SK-N-MC (cell line): Measurements from ENCODE around the gene P4HB.
A peak's percentile ranks its signal among the peaks of the same experiment; 100 is the strongest.

Experiments
- DNase-seq: peaks from one replicate; pipeline ENCODE4 v3.0.0-alpha.2; 2011; ENCODE audit warnings: low read depth, low spot score
- H3K27ac ChIP-seq: fragments of 200-600 bp; sonication (generic); 2 replicates; pipeline ENCODE4 v1.5.1; 2016; ENCODE audit warnings: mixed run types
- H3K36me3 ChIP-seq: fragments of 200-600 bp; sonication (generic); 2 replicates; pipeline ENCODE4 v1.6.1; 2017; ENCODE audit warnings: antibody characterized with exemption, low read length, mixed read lengths; ENCODE audit not compliant: insufficient read depth
- H3K4me3 ChIP-seq: fragments of 200-600 bp; sonication (generic); 2 replicates; pipeline ENCODE4 v1.5.1; 2016
- H3K9ac ChIP-seq: fragments of 200-600 bp; sonication (generic); 2 replicates; pipeline ENCODE4 v1.8.0; 2017; ENCODE audit warnings: mixed run types, mixed read lengths; ENCODE audit not compliant: insufficient read length
- H3K9me3 ChIP-seq: fragments of 200-600 bp; sonication (generic); 2 replicates; pipeline ENCODE4 v1.6.1; 2017; ENCODE audit warnings: low read depth, mild to moderate bottlenecking, antibody characterized with exemption, low read length, moderate library complexity, mixed read lengths
- EZH2 ChIP-seq: fragments of 200-600 bp; sonication (generic); IDR thresholded peaks from one replicate; pipeline ENCODE4 v1.6.1; 2017; ENCODE audit warnings: antibody characterized with exemption
- FOXP2 ChIP-seq: optimal IDR thresholded peaks from 2 replicates; pipeline ENCODE3; 2011; ENCODE audit warnings: mild to moderate bottlenecking, moderate library complexity; ENCODE audit not compliant: insufficient read depth; ENCODE audit errors: extremely low read length, control extremely low read depth
- POLR2AphosphoS5 ChIP-seq: IDR thresholded peaks from 2 replicates; pipeline ENCODE4 v1.6.1; 2012; ENCODE audit warnings: mild to moderate bottlenecking, low read depth, low read length, borderline replicate concordance

The P4HB gene

GRCh38 chr17:81867991-81868673 lies 7.8 kb upstream of the P4HB start:
- Histone ChIP-seq H3K36me3 (peaks cover 30% of the 10 kb centered on the region), H3K9me3 (no peaks in the 10 kb centered on the region), H3K4me3 (no peak overlapping the region; the same call in 1 of the 2 replicates), H3K9ac (peak overlapping the region; percentile 16), H3K27ac (peak overlapping the region; percentile 91)
- TF ChIP-seq POLR2AphosphoS5 (no peak), EZH2 (no peak), FOXP2 (no peak)
- DNase-seq, result no peak

GRCh38 chr17:81867170-81867990 lies 7.0 kb upstream of the P4HB start:
- H3K9me3 ChIP-seq, result no peaks in the 10 kb centered on the region
- H3K4me3 ChIP-seq, result no peak overlapping the region; the same call in 1 of the 2 replicates
- H3K9ac ChIP-seq, result peak overlapping the region; percentile 16
- H3K27ac ChIP-seq, result peak overlapping the region; percentile 91
- DNase-seq, result no peak
- TF ChIP-seq EZH2 (no peak), POLR2AphosphoS5 (peak; percentile 77)
- H3K36me3 ChIP-seq, result peaks cover 31% of the 10 kb centered on the region

GRCh38 chr17:81866440-81867169 lies 6.3 kb upstream of the P4HB start:
- Histone ChIP-seq H3K36me3 (peaks cover 31% of the 10 kb centered on the region), H3K9ac (no peak overlapping the region), H3K9me3 (no peaks in the 10 kb centered on the region), H3K4me3 (no peak overlapping the region), H3K27ac (peak overlapping the region; percentile 91)
- DNase-seq, result no peak
- TF ChIP-seq POLR2AphosphoS5, result no peak; the same call in 1 of the 2 replicates
- no peak for TF ChIP-seq EZH2
- no peak for TF ChIP-seq FOXP2

GRCh38 chr17:81865733-81866439 lies 5.6 kb upstream of the P4HB start:
- DNase-seq, result no peak
- no peaks in the 10 kb centered on the region for H3K9me3 ChIP-seq
- H3K27ac ChIP-seq, result peak overlapping the region; percentile 91
- no peak overlapping the region for H3K9ac ChIP-seq
- TF ChIP-seq FOXP2, result no peak
- no peak for TF ChIP-seq EZH2
- H3K4me3 ChIP-seq, result no peak overlapping the region
- peaks cover 31% of the 10 kb centered on the region for H3K36me3 ChIP-seq

- H3K36me3 ChIP-seq, result peaks cover 31% of the 10 kb centered on the region
Observed at GRCh38 chr17:81865358-81865732, 5.0 kb upstream of the P4HB start.

GRCh38 chr17:81863833-81864768 lies 3.8 kb upstream of the P4HB start:
- H3K36me3 ChIP-seq, result peaks cover 25% of the 10 kb centered on the region
- no peak for TF ChIP-seq POLR2AphosphoS5
- no peak for TF ChIP-seq EZH2
- TF ChIP-seq FOXP2, result no peak

More at GRCh38 chr17:81865358-81865732, 5.0 kb upstream of the P4HB start:
- H3K27ac ChIP-seq, result peak overlapping the region; percentile 54; the same call in 1 of the 2 replicates
- DNase-seq, result no peak
- TF ChIP-seq EZH2 (no peak), FOXP2 (no peak), POLR2AphosphoS5 (no peak)
- no peaks in the 10 kb centered on the region for H3K9me3 ChIP-seq
- no peak overlapping the region for H3K9ac ChIP-seq
- H3K4me3 ChIP-seq, result no peak overlapping the region

GRCh38 chr17:81863123-81863675 lies 2.9 kb upstream of the P4HB start:
- H3K36me3 ChIP-seq, result peaks cover 25% of the 10 kb centered on the region
- H3K9me3 ChIP-seq, result no peaks in the 10 kb centered on the region
- TF ChIP-seq FOXP2 (no peak), POLR2AphosphoS5 (no peak), EZH2 (no peak)
- H3K9ac ChIP-seq, result peak overlapping the region; percentile 28
- no peak overlapping the region for H3K4me3 ChIP-seq
- DNase-seq, result no peak
- peak overlapping the region; percentile 42; the same call in 1 of the 2 replicates for H3K27ac ChIP-seq

More at GRCh38 chr17:81863833-81864768, 3.8 kb upstream of the P4HB start:
- Histone ChIP-seq H3K9ac (no peak overlapping the region), H3K4me3 (no peak overlapping the region), H3K9me3 (no peaks in the 10 kb centered on the region), H3K27ac (0 out of 2 replicates have a peak overlapping the region, but pooled peaks have one; percentile 42)
- no peak for DNase-seq
